NCI-H1436 (cell line): ENCODE data around the gene LRPPRC.
"Not testable (repeated sequence)": the region's sequence is repeated elsewhere in the genome, so short reads cannot be mapped to it uniquely, and the experiment has no call there.

ENCODE experiments used
- DNase-seq: peaks from one replicate; lab custom pipeline; 2025; lab: John Stamatoyannopoulos, UW

LRPPRC gene

GRCh38 chr2:43977677-43978375 lies 18.0 kb downstream of the LRPPRC start:
- DNase-seq = no peak

GRCh38 chr2:43960921-43961320 lies 34.9 kb downstream of the LRPPRC start:
- DNase-seq = no peak

GRCh38 chr2:43958397-43959275 lies 37.2 kb downstream of the LRPPRC start:
- no peak for DNase-seq

GRCh38 chr2:43950383-43951008 lies 45.3 kb downstream of the LRPPRC start:
- peak; percentile 31 for DNase-seq

- DNase-seq = no peak
Measured at GRCh38 chr2:43948370-43948769, 47.4 kb downstream of the LRPPRC start.

GRCh38 chr2:43946685-43947084 lies 49.1 kb downstream of the LRPPRC start:
- DNase-seq = no peak

- DNase-seq = no peak
Measured at GRCh38 chr2:43945439-43945838, 50.4 kb downstream of the LRPPRC start.

GRCh38 chr2:43944915-43945314 lies 50.9 kb downstream of the LRPPRC start:
- DNase-seq = no peak

GRCh38 chr2:43943809-43944452 lies 51.9 kb downstream of the LRPPRC start:
- peak; percentile 53 for DNase-seq

GRCh38 chr2:43943323-43943722 lies 52.5 kb downstream of the LRPPRC start:
- DNase-seq = no peak

- no peak for DNase-seq
Measured at GRCh38 chr2:43942881-43943280, 52.9 kb downstream of the LRPPRC start.

- no peak for DNase-seq
Measured at GRCh38 chr2:43941966-43942365, 53.8 kb downstream of the LRPPRC start.

- DNase-seq = no peak
Measured at GRCh38 chr2:43941359-43941758, 54.4 kb downstream of the LRPPRC start.

GRCh38 chr2:43939695-43940256 lies 56.0 kb downstream of the LRPPRC start:
- DNase-seq = peak; percentile 70

GRCh38 chr2:43937269-43937820 lies 58.4 kb downstream of the LRPPRC start:
- DNase-seq = no peak

- DNase-seq = no peak
Measured at GRCh38 chr2:43934567-43934966, 61.2 kb downstream of the LRPPRC start.

GRCh38 chr2:43931293-43931692 lies 64.5 kb downstream of the LRPPRC start:
- no peak for DNase-seq

- DNase-seq = no peak
Measured at GRCh38 chr2:43927442-43927841, 68.3 kb downstream of the LRPPRC start.

GRCh38 chr2:43925431-43925830 lies 70.4 kb downstream of the LRPPRC start:
- no peak for DNase-seq

- DNase-seq = no peak
Measured at GRCh38 chr2:43924463-43924862, 71.3 kb downstream of the LRPPRC start.

GRCh38 chr2:43911136-43911790 lies 84.5 kb downstream of the LRPPRC start:
- not testable (repeated sequence) for DNase-seq
